ENCODE results near the gene NR3C1.

Gene NR3C1

GRCh38 chr5:143398451-143399237 is 4.8 kb downstream of the NR3C1 start:
- DNase-seq (ENCODE audit: low read depth, low spot score) = no peak

- DNase-seq (ENCODE audit: low read depth, low spot score) = no peak
Measured at GRCh38 chr5:143398053-143398355, 5.5 kb downstream of the NR3C1 start.

GRCh38 chr5:143397302-143398052 is 6.0 kb downstream of the NR3C1 start:
- no peak for DNase-seq (ENCODE audit: low read depth, low spot score)

- no peak for DNase-seq (ENCODE audit: low read depth, low spot score)
Measured at GRCh38 chr5:143396353-143396940, 7.0 kb downstream of the NR3C1 start.

GRCh38 chr5:143395638-143396352 is 7.7 kb downstream of the NR3C1 start:
- DNase-seq (ENCODE audit: low read depth, low spot score) = no peak

GRCh38 chr5:143393524-143393923 is 10.0 kb downstream of the NR3C1 start:
- no peak for DNase-seq (ENCODE audit: low read depth, low spot score)

- DNase-seq (ENCODE audit: low read depth, low spot score) = no peak
Measured at GRCh38 chr5:143390941-143391340, 12.5 kb downstream of the NR3C1 start.

- no peak for DNase-seq (ENCODE audit: low read depth, low spot score)
Measured at GRCh38 chr5:143390258-143390657, 13.2 kb downstream of the NR3C1 start.

- DNase-seq (ENCODE audit: low read depth, low spot score) = no peak
Measured at GRCh38 chr5:143386725-143387124, 16.8 kb downstream of the NR3C1 start.

- no peak for DNase-seq (ENCODE audit: low read depth, low spot score)
Measured at GRCh38 chr5:143384865-143385657, 18.4 kb downstream of the NR3C1 start.

GRCh38 chr5:143383988-143384387 is 19.5 kb downstream of the NR3C1 start:
- DNase-seq (ENCODE audit: low read depth, low spot score) = no peak

- DNase-seq (ENCODE audit: low read depth, low spot score) = no peak
Measured at GRCh38 chr5:143379606-143380005, 23.9 kb downstream of the NR3C1 start.

GRCh38 chr5:143376911-143377813 is 26.3 kb downstream of the NR3C1 start:
- peak; percentile 52 for DNase-seq (ENCODE audit: low read depth, low spot score)

- no peak for DNase-seq (ENCODE audit: low read depth, low spot score)
Measured at GRCh38 chr5:143376195-143376779, 27.2 kb downstream of the NR3C1 start.

- DNase-seq (ENCODE audit: low read depth, low spot score) = no peak
Measured at GRCh38 chr5:143374496-143375217, 28.8 kb downstream of the NR3C1 start.

GRCh38 chr5:143373076-143373475 is 30.4 kb downstream of the NR3C1 start:
- no peak for DNase-seq (ENCODE audit: low read depth, low spot score)

- DNase-seq (ENCODE audit: low read depth, low spot score) = no peak
Measured at GRCh38 chr5:143372187-143372829, 31.2 kb downstream of the NR3C1 start.

- no peak for DNase-seq (ENCODE audit: low read depth, low spot score)
Measured at GRCh38 chr5:143370440-143370839, 33.0 kb downstream of the NR3C1 start.

- DNase-seq (ENCODE audit: low read depth, low spot score) = no peak
Measured at GRCh38 chr5:143364061-143364460, 39.4 kb downstream of the NR3C1 start.
